Measurements from ENCODE around the gene EQTN. TPM values are rescaled to one million over a fixed set of nuclear protein-coding genes. Genes with fewer than 3 reads are reported as not detected.

Gene EQTN
- total RNA-seq, 5 donors from 2014 or later (not counting 1 experiment from before 2014, with no cell fraction given), result not detected

- H3K4me1 Mint-ChIP-seq, result no peaks in the 10 kb centered on the region
- no peak overlapping the region for H3K27ac Mint-ChIP-seq
- ChIA-PET CTCF (interaction anchor here in 1 of 2 donors (0.6 kb wide), 1 partner anchor 195 kb away, joined by 3 read pairs; no protein-coding TSS in a partner anchor), POLR2A (no interaction called here)
- no peaks in the 10 kb centered on the region for H3K27me3 Mint-ChIP-seq
- H3K27ac ChIP-seq (ENCODE audit: low read length), result no peak overlapping the region
- no peak for ATAC-seq (replicated peaks in 1 of 4)
- H3K27me3 ChIP-seq (replicated peaks in 1 of 2; ENCODE audit: control insufficient read depth in 2 of 2, extremely low read depth in 1 of 2, insufficient read depth in 2 of 2, low read length in 1 of 2), result peaks cover 0 to 2% of the 10 kb centered on the region in 2 experiments
- H3K9me3 ChIP-seq, result no peaks in the 10 kb centered on the region
- H3K4me3 ChIP-seq (ENCODE audit: control insufficient read depth in 1 of 2, extremely low read depth in 1 of 2, low read length in 1 of 2), result no peak overlapping the region
- no peaks in the 10 kb centered on the region for H3K36me3 Mint-ChIP-seq
- 73% methylated on average over 3 of the region's 9 CpGs for WGBS (ENCODE audit: insufficient coverage)
- no peak overlapping the region for H3K4me3 Mint-ChIP-seq
- no peaks in the 10 kb centered on the region for H3K9me3 Mint-ChIP-seq
- no peaks in the 10 kb centered on the region for H3K4me1 ChIP-seq (ENCODE audit: control insufficient read depth in 1 of 2, extremely low read depth in 1 of 2, insufficient read depth in 2 of 2, low read length in 2 of 2)
- DNase-seq, result no peak
- no peaks in the 10 kb centered on the region for H3K36me3 ChIP-seq (ENCODE audit: control insufficient read depth in 2 of 2, extremely low read depth in 1 of 2, insufficient read depth in 1 of 2, low read length in 1 of 2)
Measured at GRCh38 chr9:27338527-27338903, 41.6 kb upstream of the EQTN start.

- no peaks in the 10 kb centered on the region for H3K4me1 Mint-ChIP-seq
- POLR2A ChIA-PET, result no interaction called here
Measured at GRCh38 chr9:27337833-27338526, 41.0 kb upstream of the EQTN start.

GRCh38 chr9:27337236-27337635, 40.3 kb upstream of the EQTN start:
- WGBS (ENCODE audit: insufficient coverage), result 77% methylated on average over 2 of the region's 3 CpGs
- DNase-seq, result no peak
- no peak overlapping the region for H3K27ac Mint-ChIP-seq
- Histone ChIP-seq H3K9me3 (no peaks in the 10 kb centered on the region), H3K27ac (ENCODE audit: low read length) (no peak overlapping the region), H3K4me1 (ENCODE audit: control insufficient read depth in 1 of 2, extremely low read depth in 1 of 2, insufficient read depth in 2 of 2, low read length in 2 of 2) (no peaks in the 10 kb centered on the region), H3K36me3 (ENCODE audit: control insufficient read depth in 2 of 2, extremely low read depth in 1 of 2, insufficient read depth in 1 of 2, low read length in 1 of 2) (no peaks in the 10 kb centered on the region), H3K4me3 (ENCODE audit: control insufficient read depth in 1 of 2, extremely low read depth in 1 of 2, low read length in 1 of 2) (no peak overlapping the region), H3K27me3 (replicated peaks in 1 of 2; ENCODE audit: control insufficient read depth in 2 of 2, extremely low read depth in 1 of 2, insufficient read depth in 2 of 2, low read length in 1 of 2) (peaks cover 0 to 2% of the 10 kb centered on the region in 2 experiments)
- no peaks in the 10 kb centered on the region for H3K4me1 Mint-ChIP-seq
- no peaks in the 10 kb centered on the region for H3K27me3 Mint-ChIP-seq
- ATAC-seq (replicated peaks in 1 of 4), result no peak
- H3K9me3 Mint-ChIP-seq, result no peaks in the 10 kb centered on the region
- no peaks in the 10 kb centered on the region for H3K36me3 Mint-ChIP-seq
- ChIA-PET POLR2A (no interaction called here), CTCF (no interaction called here)
- H3K4me3 Mint-ChIP-seq, result no peak overlapping the region

More at GRCh38 chr9:27337833-27338526, 41.0 kb upstream of the EQTN start:
- Mint-ChIP-seq H3K27ac (no peak overlapping the region), H3K9me3 (no peaks in the 10 kb centered on the region), H3K27me3 (no peaks in the 10 kb centered on the region), H3K4me3 (no peak overlapping the region), H3K36me3 (no peaks in the 10 kb centered on the region)
- Histone ChIP-seq H3K36me3 (ENCODE audit: control insufficient read depth in 2 of 2, extremely low read depth in 1 of 2, insufficient read depth in 1 of 2, low read length in 1 of 2) (no peaks in the 10 kb centered on the region), H3K4me3 (ENCODE audit: control insufficient read depth in 1 of 2, extremely low read depth in 1 of 2, low read length in 1 of 2) (no peak overlapping the region), H3K9me3 (no peaks in the 10 kb centered on the region), H3K27ac (ENCODE audit: low read length) (no peak overlapping the region), H3K27me3 (replicated peaks in 1 of 2; ENCODE audit: control insufficient read depth in 2 of 2, extremely low read depth in 1 of 2, insufficient read depth in 2 of 2, low read length in 1 of 2) (peaks cover 0 to 2% of the 10 kb centered on the region in 2 experiments), H3K4me1 (ENCODE audit: control insufficient read depth in 1 of 2, extremely low read depth in 1 of 2, insufficient read depth in 2 of 2, low read length in 2 of 2) (no peaks in the 10 kb centered on the region)
- CTCF ChIA-PET, result interaction anchor here in 1 of 2 donors (0.6 kb wide), 1 partner anchor 196 kb away, joined by 3 read pairs; no protein-coding TSS in a partner anchor
- ATAC-seq (replicated peaks in 1 of 4), result no peak
- no peak for DNase-seq
- WGBS (ENCODE audit: insufficient coverage), result 39% methylated on average over 3 of the region's 5 CpGs

- Histone ChIP-seq H3K4me1 (ENCODE audit: control insufficient read depth in 1 of 2, extremely low read depth in 1 of 2, insufficient read depth in 2 of 2, low read length in 2 of 2) (no peaks in the 10 kb centered on the region), H3K9me3 (no peaks in the 10 kb centered on the region), H3K4me3 (ENCODE audit: control insufficient read depth in 1 of 2, extremely low read depth in 1 of 2, low read length in 1 of 2) (no peak overlapping the region), H3K36me3 (ENCODE audit: control insufficient read depth in 2 of 2, extremely low read depth in 1 of 2, insufficient read depth in 1 of 2, low read length in 1 of 2) (no peaks in the 10 kb centered on the region), H3K27me3 (replicated peaks in 1 of 2; ENCODE audit: control insufficient read depth in 2 of 2, extremely low read depth in 1 of 2, insufficient read depth in 2 of 2, low read length in 1 of 2) (peaks cover 0 to 2% of the 10 kb centered on the region in 2 experiments), H3K27ac (ENCODE audit: low read length) (no peak overlapping the region)
- Mint-ChIP-seq H3K9me3 (no peaks in the 10 kb centered on the region), H3K27me3 (no peaks in the 10 kb centered on the region), H3K4me3 (no peak overlapping the region), H3K27ac (no peak overlapping the region), H3K36me3 (no peaks in the 10 kb centered on the region), H3K4me1 (no peaks in the 10 kb centered on the region)
- ATAC-seq (replicated peaks in 1 of 4), result no peak
- ChIA-PET CTCF (interaction anchor here in 1 of 2 donors (0.5 kb wide), 1 partner anchor 188 kb away, joined by 3 read pairs; no protein-coding TSS in a partner anchor), POLR2A (no interaction called here)
- DNase-seq, result no peak
- WGBS (ENCODE audit: insufficient coverage), result 96% methylated on average over 8 of the region's 10 CpGs
Measured at GRCh38 chr9:27336829-27337228, 39.9 kb upstream of the EQTN start.

GRCh38 chr9:27336126-27336525, 39.2 kb upstream of the EQTN start:
- no peaks in the 10 kb centered on the region for H3K4me1 Mint-ChIP-seq
- no peak overlapping the region for H3K27ac ChIP-seq (ENCODE audit: low read length)
- H3K9me3 Mint-ChIP-seq, result no peaks in the 10 kb centered on the region
- WGBS (ENCODE audit: insufficient coverage), result no CpG with 5 or more reads among the region's 1 CpG
- no peak for ATAC-seq (replicated peaks in 1 of 4)
- no peaks in the 10 kb centered on the region for H3K27me3 Mint-ChIP-seq
- ChIA-PET CTCF (interaction anchor here in 1 of 2 donors (0.5 kb wide), 1 partner anchor 189 kb away, joined by 3 read pairs; no protein-coding TSS in a partner anchor), POLR2A (no interaction called here)
- no peak overlapping the region for H3K4me3 ChIP-seq (ENCODE audit: control insufficient read depth in 1 of 2, extremely low read depth in 1 of 2, low read length in 1 of 2)
- H3K4me1 ChIP-seq (ENCODE audit: control insufficient read depth in 1 of 2, extremely low read depth in 1 of 2, insufficient read depth in 2 of 2, low read length in 2 of 2), result no peaks in the 10 kb centered on the region
- peaks cover 0 to 2% of the 10 kb centered on the region in 2 experiments for H3K27me3 ChIP-seq (replicated peaks in 1 of 2; ENCODE audit: control insufficient read depth in 2 of 2, extremely low read depth in 1 of 2, insufficient read depth in 2 of 2, low read length in 1 of 2)
- H3K27ac Mint-ChIP-seq, result no peak overlapping the region
- no peaks in the 10 kb centered on the region for H3K36me3 ChIP-seq (ENCODE audit: control insufficient read depth in 2 of 2, extremely low read depth in 1 of 2, insufficient read depth in 1 of 2, low read length in 1 of 2)
- H3K36me3 Mint-ChIP-seq, result no peaks in the 10 kb centered on the region
- no peaks in the 10 kb centered on the region for H3K9me3 ChIP-seq
- H3K4me3 Mint-ChIP-seq, result no peak overlapping the region
- DNase-seq, result no peak

- H3K4me3 Mint-ChIP-seq, result no peak overlapping the region
- DNase-seq, result no peak
- 89% methylated on average over 3 of the region's 6 CpGs for WGBS (ENCODE audit: insufficient coverage)
Measured at GRCh38 chr9:27335075-27335474, 38.1 kb upstream of the EQTN start.

More at GRCh38 chr9:27335075-27335474, 38.1 kb upstream of the EQTN start:
- Histone ChIP-seq H3K4me3 (ENCODE audit: control insufficient read depth in 1 of 2, extremely low read depth in 1 of 2, low read length in 1 of 2) (no peak overlapping the region), H3K27me3 (replicated peaks in 1 of 2; ENCODE audit: control insufficient read depth in 2 of 2, extremely low read depth in 1 of 2, insufficient read depth in 2 of 2, low read length in 1 of 2) (peaks cover 0 to 2% of the 10 kb centered on the region in 2 experiments), H3K4me1 (ENCODE audit: control insufficient read depth in 1 of 2, extremely low read depth in 1 of 2, insufficient read depth in 2 of 2, low read length in 2 of 2) (no peaks in the 10 kb centered on the region), H3K36me3 (ENCODE audit: control insufficient read depth in 2 of 2, extremely low read depth in 1 of 2, insufficient read depth in 1 of 2, low read length in 1 of 2) (no peaks in the 10 kb centered on the region), H3K27ac (ENCODE audit: low read length) (no peak overlapping the region), H3K9me3 (no peaks in the 10 kb centered on the region)
- H3K9me3 Mint-ChIP-seq, result no peaks in the 10 kb centered on the region
- POLR2A ChIA-PET, result no interaction called here
- H3K4me1 Mint-ChIP-seq, result no peaks in the 10 kb centered on the region
- H3K27ac Mint-ChIP-seq, result no peak overlapping the region
- H3K27me3 Mint-ChIP-seq, result no peaks in the 10 kb centered on the region
- CTCF ChIA-PET, result no interaction called here
- ATAC-seq (replicated peaks in 1 of 4), result no peak
- no peaks in the 10 kb centered on the region for H3K36me3 Mint-ChIP-seq
